A549 treated with CORT108297 at 1 μM for 4 hours (cell line): Measurements from ENCODE around the gene SYCP2. TPM values are rescaled to one million over a fixed set of nuclear protein-coding genes. Genes with fewer than 3 reads are reported as not detected.

ENCODE experiments used
- total RNA-seq: library from RNA; stranded (reverse); fragments of 200-300 nt; extraction: Qiagen RNA extraction; gene quantifications from 5 replicates; pipeline ENCODE4 v1.2.3, GENCODE V29; 2022

The SYCP2 gene, protein sequence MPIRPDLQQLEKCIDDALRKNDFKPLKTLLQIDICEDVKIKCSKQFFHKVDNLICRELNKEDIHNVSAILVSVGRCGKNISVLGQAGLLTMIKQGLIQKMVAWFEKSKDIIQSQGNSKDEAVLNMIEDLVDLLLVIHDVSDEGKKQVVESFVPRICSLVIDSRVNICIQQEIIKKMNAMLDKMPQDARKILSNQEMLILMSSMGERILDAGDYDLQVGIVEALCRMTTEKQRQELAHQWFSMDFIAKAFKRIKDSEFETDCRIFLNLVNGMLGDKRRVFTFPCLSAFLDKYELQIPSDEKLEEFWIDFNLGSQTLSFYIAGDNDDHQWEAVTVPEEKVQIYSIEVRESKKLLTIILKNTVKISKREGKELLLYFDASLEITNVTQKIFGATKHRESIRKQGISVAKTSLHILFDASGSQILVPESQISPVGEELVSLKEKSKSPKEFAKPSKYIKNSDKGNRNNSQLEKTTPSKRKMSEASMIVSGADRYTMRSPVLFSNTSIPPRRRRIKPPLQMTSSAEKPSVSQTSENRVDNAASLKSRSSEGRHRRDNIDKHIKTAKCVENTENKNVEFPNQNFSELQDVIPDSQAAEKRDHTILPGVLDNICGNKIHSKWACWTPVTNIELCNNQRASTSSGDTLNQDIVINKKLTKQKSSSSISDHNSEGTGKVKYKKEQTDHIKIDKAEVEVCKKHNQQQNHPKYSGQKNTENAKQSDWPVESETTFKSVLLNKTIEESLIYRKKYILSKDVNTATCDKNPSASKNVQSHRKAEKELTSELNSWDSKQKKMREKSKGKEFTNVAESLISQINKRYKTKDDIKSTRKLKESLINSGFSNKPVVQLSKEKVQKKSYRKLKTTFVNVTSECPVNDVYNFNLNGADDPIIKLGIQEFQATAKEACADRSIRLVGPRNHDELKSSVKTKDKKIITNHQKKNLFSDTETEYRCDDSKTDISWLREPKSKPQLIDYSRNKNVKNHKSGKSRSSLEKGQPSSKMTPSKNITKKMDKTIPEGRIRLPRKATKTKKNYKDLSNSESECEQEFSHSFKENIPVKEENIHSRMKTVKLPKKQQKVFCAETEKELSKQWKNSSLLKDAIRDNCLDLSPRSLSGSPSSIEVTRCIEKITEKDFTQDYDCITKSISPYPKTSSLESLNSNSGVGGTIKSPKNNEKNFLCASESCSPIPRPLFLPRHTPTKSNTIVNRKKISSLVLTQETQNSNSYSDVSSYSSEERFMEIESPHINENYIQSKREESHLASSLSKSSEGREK (N-terminal part only)
- 0.35 to 0.60 TPM (median 0.50 TPM) in 5 replicates for total RNA-seq

DNA sequence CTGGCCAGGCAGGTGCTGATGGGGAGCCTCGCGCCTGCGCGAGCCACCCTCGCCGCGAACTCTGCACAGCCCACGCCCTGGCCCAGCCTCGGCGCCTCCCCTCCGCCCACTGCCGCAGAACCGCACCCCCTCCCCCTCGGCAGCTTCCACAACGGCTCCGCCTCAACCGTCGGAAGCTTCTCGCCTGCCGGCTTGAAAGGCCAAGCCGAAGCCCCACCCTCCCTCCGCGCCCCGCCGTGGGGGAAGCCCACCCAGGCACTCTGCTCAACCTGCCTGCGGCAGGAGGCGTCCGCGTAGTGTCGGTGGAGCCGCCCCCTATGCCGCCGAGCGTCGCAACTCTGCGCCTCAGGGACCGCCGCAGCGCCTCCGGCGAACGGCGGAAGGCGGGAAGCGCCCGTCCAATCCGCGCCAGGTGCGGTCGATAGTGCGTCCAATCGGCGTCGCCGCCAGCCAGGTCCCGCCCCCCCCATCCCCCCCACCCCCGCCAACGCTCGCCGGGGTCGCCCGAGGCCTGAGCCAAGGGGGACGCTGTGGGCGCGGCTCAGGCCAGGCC is at the start of gene SYCP2:
Gene SYCP2 (minus strand): TSS at position 342 of the 553 bp plus-strand sequence. CDS start 11,224 bp downstream, outside the sequence.

DNA sequence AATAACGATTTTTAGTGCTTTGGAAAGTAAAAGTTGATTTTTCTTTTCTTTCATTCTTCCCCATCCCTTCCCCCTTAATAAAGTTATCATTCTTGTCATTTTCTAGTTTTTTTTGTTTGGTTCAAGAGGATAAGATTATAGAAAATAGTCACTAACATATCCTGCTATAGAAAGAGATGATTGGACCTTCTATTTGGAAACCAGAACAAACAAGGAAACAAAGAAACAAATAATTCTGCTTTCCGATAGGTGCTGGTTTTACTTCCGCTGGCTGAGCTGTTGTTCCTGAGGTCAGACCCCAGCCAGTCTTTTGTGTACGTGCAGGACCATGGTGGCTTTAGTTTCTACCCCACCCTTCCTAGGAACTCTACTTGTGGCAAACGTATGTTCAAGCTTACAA is 24.7 kb upstream of the SYCP2 start, which contains the start of gene CDH26:
Gene CDH26 (plus strand): TSS at position 301 of the 400 bp plus-strand sequence. CDS start 304 bp downstream, outside the sequence.

GRCh38 chr20:59940129-59940955 is 6.9 kb upstream of the SYCP2 start, which contains the start of the genes FAM217B and PPP1R3D:
Gene FAM217B (plus strand): TSS chr20:59940389. CDS start chr20:59943944, 3,555 bp downstream.
Gene PPP1R3D (minus strand): TSS chr20:59940305. CDS start chr20:59939931, 374 bp downstream.

Other genes starting within 250 kb of the SYCP2 start
- gene PPP1R3D, start 6.7 kb upstream of the SYCP2 start, total RNA-seq, result 1.6 to 2.5 TPM (median 2.4 TPM) in 5 replicates
- 5.7 to 6.7 TPM (median 5.8 TPM) in 5 replicates for gene FAM217B, start 6.8 kb upstream of the SYCP2 start, total RNA-seq
- gene CDH26, start 24.8 kb upstream of the SYCP2 start, total RNA-seq, result 0.07 to 0.14 TPM (median 0.11 TPM) in 3 of 5 replicates, not detected in the others